NCI-H526 (cell line): ENCODE measurements around the gene CRYBG1.
"Not testable (repeated sequence)": the region's sequence is repeated elsewhere in the genome, so short reads cannot be mapped to it uniquely, and the experiment has no call there.

Experiments used
- DNase-seq, 2 experiments: peaks; one replicate each; lab custom pipeline; 2025; lab: John Stamatoyannopoulos, UW

CRYBG1 gene

DNA sequence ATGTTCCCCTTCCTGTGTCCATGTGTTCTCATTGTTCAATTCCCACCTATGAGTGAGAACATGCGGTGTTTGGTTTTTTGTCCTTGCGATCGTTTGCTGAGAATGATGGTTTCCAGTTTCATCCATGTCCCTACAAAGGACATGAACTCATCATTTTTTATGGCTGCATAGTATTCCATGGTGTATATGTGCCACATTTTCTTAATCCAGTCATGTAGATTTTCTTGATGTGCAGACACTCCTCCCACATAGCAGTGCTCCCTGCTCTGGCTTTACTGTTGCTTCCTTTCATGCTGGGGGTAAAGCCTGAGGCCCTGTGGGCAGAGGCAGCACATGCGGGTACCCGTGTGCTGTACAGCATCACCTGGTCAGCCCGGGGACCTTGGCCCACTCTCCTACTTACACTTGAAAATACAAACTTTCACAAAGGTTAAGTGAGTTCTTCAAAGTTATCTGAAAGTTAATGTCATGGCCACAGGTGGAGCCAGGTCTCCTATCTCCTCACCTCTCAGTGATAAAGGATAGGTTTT, 188.5 kb downstream of the CRYBG1 start:
- not testable (repeated sequence) for DNase-seq

DNA sequence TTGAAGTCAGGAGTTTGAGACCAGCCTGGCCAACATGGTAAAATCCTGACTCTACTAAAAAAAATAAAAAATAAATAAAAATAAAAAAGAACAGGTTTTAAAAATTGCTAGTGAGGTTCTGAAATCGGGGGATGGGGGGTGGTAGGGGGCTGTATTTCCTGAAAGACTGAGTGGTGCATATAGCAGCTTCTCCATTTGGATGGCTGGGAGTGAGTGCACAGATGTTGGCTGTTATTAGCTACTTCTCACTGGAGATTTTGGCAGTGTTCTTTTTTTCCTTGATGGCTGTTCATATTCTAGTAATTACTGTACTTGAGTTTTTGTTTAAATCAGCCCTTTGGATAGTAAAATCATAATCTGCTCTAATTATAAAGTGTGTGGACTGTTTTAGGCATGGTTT, 189.0 kb downstream of the CRYBG1 start:
- DNase-seq: no peak

DNA sequence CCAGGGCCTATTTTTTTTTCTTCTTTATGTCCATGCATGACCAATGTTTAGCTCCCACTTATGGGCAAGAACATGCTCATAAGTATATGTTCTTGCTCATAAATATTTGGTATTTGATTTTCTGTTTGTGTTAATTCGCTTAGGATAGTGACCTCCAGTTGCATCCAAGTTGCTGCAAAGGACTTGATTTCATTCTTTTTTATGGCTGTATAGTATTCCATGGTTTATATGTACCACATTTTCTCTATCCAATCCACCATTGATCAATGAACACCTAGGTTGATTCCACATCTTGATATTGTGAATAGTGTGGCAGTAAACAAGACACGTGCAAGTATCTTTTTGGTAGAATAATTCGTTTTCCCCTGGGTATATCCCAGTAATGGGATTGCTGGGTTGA, 190.6 kb downstream of the CRYBG1 start:
- DNase-seq: no peak

DNA sequence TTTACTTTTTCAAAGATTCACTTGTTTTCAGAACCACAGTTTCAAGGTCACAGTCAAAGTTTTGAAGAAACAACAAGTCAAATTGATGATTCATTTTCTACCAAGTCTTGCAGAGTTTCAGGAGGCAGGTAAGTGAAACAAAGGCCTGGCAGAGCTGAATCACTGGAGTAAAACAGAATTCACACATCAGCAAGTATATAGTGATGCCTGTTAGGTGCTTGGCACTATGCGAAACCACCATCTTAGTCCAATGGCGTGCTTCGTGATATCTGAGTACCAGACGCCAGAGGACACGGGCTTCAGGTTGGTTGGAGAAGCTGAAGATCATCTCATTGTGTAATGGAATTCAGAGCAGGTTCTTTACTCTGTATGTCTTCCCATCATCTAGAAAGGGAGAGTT, 192.9 kb downstream of the CRYBG1 start:
- no peak for DNase-seq

DNA sequence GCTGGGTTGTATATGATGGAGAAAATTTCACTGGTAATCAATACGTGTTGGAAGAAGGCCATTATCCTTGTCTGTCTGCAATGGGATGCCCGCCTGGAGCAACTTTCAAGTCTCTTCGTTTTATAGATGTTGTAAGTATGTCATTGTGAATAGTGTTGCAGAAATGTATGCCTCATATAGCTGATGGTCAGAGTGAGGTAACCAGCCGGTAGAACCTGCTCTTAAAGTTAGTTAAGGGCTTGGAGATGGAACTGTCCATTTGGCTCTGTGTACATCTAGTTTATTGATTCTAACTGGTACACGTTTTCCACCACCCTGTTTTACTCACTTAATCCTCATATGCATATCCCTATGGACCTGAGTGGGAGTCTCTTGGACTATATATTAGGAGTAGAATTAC, 195.2 kb downstream of the CRYBG1 start:
- no peak for DNase-seq

DNA sequence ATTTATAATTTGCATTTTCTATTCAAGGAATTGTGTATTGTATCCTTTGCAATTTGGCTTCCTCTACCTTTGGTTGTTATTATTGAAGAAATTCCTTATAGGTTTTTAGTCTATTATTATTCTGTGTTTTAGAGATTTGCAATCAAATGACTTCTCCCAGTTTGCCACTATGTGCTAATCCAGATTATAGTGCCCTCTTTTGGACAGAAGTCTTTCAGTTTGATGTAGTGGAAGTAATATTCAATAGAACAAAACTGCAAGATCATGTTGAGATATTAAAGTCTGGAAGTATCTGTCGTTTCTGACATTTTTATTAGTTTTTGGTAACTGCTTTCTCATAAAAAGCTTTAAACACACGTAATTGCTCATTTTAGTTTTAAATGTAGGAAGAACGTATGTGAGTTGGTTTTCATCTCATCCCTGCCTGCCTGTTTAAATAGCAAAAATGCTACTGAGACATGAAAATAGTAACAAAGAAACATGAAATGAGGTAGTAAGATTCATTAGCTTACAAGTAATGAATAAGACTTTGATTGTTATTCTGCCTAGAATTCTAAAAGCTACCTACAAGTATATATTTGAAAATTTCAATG, 195.9 kb downstream of the CRYBG1 start:
- DNase-seq: peak in 1 of 2 experiments; percentile 39

DNA sequence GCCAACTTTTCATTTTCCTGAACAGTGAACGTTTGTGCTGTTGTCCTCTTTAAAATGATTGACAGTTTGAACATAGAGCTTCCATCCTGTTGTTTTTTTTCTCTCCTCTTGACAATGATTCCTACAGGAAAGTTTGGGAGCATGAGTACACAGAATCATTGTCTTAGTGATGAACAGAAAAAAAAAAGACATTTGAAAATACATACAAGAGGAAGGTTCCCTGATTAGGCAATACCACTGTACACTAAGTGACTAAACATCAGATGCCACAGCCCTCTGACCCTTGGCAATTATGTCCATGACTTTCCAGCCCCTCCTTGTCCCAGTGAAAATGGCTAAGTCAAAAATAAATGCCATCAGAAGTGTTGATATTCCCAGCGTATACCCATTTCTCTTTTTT, 197.3 kb downstream of the CRYBG1 start:
- no peak for DNase-seq

DNA sequence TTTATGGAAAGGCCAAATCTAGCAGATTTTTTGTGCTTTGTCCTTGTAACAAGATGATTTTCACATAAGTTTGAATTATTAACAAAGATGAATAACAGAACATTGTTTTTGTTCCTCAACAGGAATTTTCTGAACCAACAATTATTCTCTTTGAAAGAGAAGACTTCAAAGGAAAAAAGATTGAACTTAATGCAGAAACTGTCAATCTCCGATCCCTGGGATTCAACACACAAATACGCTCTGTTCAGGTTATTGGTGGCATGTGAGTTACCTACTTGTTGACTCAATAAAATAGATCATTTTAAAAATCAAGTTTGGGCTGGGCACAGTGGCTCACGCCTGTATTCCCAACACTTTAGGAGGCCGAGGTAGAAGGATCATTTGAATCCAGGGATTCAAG, 197.8 kb downstream of the CRYBG1 start:
- no peak for DNase-seq

DNA sequence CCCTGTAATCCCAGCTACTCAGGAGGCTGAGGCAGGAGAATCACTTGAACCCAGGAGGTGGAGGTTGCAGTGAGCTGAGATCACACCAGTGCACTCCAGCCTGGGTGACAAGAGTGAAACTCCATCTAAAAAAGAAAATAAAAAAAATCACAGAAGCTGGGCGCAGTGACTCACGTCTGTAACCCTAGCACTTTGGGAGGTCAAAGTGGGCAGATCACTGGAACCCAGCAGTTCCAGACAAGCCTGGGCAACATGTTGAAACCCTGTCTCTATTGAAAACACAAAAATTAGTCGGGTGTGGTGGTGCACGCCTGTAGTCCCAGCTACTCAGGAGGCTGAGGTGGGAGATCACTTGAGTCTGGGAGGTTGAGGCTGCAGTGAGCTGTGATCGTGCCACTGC, 199.1 kb downstream of the CRYBG1 start:
- not testable (repeated sequence) for DNase-seq

DNA sequence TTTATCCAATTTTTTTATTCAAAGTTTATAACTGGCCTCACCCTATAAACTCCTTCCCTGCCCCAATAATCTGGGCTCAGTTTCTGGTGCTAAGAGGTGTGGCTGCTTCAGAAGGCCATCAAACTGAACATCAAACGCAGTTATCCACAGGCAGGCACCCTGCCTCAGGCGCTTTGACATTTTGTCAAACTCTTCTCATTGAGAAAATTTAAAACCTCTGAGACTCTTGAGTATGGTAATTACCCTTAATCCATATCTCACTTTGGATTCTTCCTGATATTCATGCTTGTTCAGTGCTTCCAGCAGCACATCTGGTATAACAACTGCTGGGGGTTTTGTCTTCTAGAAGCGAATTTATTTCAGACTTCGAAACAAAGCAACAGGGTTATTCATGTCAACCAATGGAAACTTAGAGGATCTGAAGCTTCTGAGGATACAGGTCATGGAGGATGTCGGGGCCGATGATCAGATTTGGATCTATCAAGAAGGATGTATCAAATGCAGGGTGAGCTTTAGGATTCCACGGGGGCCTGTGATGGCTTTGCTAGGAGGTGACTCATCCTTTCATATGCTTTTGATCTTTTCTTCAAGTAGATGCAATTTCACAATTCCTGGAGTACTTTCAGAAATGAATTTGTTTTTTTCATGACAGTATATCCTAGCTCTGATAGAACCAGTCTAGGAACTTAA, 200.6 kb downstream of the CRYBG1 start:
- DNase-seq: no peak

DNA sequence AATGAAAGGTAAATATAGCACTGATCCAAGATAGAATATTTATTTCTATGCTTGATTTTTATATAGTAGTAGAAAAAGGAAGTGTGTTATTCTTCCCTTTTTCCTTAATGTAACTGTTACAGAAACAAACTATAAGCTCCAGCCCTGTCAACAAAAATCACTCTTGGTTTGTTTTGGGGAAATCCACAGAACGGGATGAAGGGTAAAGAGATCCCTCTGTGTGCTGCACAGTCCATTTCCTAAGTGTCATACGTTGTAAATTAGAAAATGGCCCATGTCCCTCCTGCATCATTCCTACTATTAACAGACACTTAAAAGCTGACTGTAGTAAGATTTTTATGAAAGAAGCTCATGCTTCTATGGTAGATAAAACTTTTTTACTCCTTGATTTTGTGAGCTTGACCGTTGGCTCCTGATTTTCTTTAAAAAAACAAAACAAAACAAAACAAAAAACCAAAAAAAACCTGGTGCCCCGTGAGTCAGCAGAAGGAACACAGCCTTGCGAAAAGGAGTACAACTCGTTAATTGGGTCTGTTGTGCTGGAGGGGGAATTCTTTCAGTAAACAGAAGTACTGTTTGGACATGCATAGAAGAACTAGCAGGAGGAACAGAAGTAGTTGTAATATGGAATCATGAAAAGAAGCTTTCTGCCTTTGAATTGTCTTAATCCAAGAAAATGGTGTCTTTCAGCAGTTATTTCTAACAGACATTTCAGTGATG, 201.3 kb downstream of the CRYBG1 start:
- no peak for DNase-seq

DNA sequence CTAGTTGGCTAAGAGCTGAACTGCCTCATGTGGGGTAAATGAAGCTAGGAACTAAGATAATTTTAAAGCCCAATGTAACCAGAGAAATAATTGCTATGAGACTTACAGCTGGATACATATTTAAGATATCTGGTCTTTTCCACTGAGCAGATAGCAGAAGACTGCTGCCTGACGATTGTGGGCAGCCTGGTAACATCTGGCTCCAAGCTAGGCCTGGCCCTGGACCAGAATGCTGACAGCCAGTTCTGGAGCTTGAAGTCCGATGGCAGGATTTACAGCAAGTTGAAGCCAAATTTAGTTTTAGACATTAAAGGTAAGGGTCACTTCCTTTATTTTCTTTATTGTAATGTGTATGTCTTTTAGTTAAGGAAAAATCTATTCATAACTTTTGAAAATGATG, 203.1 kb downstream of the CRYBG1 start:
- DNase-seq: no peak

DNA sequence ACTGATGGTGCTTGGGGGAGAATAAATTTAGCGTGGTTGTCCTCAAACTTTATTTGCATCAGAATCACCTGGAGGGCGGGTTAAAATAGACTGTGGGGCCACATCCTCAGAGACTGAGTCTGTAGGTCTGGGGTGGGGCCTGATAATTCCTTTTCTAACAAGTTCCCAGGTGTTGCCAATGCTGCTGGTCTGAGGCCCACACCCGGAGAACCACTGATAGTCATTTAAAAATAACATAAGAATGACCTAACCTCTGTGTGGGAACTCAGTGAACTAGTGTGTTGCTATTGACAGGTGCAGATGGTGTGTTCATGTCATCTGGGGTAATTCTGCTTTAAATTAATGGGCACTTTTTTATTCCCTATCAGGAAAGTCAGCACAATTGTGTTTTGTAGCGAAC, 204.0 kb downstream of the CRYBG1 start:
- no peak for DNase-seq

DNA sequence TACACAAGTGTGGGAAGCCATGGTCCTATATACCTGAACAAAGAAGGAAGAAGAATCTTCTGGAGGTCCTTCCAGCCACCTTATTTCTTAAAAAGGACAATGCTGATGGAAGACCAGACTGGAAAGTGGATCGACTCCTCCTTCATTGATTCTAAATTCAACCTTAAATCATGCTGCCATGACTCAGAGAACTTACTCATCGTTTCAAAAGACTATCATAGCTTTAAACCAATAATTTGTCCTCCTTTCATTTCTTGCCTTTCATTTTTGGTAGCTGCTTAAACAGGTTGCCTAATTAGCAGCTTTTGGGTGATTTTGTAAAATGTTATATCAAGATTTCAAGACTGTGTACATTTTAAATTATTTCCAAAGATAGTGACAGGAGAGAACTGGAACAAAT, 208.0 kb downstream of the CRYBG1 start:
- no peak for DNase-seq

DNA sequence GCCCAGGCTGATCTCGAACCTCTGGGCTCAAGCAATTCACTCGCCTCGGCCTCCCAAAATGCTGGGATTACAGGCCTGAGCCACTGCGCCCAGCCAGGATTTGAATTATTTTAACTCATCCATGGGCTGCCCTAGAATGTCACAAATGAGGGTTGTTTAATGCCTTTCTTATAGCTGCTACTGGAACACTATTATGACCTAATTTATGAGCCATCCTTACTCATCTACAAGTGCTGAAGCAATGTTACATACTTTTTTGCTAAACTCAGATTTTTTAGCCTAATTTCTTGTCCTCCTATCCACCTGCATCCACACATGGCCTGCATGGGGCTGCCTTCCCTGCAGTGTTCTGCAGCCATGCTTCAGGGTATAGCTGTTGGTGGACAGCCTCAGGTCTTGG, 208.9 kb downstream of the CRYBG1 start:
- no peak for DNase-seq

DNA sequence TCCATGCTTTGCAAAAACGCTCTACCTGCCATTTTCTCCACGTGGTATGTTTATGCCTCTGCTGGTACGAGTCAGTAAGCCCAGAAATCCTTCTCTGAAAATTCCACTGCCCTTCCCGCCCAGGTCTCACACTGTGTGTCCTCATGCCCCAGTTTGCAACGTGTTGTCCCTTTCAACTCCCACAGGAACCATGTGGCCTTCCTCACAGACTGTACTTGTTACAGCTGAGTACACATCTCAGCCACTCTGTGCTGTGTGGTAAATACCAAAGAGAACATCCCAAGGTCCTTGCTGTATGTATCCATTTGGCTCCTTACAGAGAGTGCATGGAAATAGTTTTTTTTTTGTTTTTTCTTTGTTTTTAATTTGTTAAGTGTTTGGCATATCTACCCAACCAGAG, 211.9 kb downstream of the CRYBG1 start:
- no peak for DNase-seq

DNA sequence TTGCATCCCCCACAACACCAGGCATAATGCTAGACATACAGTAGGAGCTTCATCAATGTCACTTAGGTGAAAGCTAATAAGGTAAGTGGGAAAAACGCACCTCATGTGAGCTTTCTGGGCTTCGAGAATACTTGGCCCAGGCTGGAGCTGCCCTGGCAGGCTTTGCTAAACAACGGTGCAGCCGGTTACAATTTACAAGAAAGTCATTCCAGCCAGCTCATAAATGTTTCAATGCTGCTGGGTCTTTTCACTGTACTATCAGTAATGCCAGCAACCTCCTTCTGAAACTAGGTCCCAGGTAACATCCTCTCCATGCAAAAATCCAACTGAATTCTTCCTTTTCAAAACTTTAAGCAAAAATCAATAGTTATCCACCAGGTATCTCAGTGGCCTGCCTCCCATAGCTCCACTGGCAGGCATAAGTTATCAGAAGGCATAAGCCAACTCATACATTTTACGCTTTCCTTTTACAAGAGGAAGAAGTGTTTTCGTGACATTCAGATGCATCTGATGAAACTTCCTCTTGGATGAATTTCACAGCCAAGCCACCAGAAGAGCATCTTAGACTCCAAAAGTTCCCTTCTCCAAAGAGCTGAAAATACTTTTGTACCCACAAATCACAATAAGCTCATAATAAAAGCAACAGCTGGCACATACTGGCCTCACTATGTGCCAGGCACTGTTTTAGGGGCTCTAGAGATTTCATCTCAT, 212.5 kb downstream of the CRYBG1 start:
- DNase-seq: no peak

DNA sequence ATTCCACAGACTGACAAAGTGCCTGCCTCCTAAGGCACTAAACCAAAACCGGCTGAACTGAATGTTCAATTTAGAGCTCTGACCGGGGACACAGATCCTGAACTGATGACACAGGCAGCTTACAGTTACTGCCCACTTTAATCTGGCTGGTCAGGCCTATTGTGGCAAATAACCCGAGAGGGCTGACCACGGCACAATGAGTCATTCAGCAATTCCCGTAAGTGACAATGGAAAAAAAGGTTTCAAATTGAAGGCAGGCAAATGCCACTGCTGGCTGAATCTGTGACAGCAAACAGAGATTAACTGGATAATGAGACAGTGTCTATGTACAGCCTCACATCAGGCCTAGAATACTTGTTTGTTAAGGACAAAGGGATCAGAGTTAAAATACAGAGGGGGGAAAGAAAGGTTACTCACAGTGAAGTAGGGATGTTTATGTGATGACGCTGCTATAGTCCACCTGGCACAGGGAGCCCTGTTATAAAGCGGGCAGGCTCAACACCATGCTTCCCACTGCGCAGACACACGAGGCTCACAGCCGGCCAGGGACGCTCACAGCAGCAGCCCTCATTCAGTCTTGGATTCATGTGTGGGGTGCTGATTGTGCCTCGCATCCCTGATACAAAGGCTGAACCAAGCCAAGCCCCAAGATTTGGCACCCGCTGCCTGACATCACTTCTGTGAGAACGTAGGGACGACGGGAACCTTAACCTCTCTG, 214.4 kb downstream of the CRYBG1 start:
- DNase-seq: no peak

DNA sequence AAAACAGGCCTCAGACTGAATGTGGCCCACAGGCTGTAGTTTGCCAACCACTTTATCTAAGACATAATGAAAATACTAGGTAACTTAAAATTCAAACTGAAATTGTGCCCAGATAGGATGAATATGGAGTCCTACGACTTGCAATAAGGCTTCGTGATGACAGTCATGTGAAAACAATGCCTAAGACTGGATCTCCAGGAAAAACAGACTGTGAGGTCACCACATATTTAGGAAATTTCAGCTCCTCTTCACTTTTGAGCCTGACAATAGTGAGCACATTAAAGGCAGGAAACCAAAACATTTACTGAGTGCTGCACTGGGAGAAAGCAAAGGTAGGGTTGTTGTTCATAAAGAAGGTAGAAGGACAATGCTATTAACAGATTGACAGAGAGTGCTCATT, 218.8 kb downstream of the CRYBG1 start:
- no peak for DNase-seq

DNA sequence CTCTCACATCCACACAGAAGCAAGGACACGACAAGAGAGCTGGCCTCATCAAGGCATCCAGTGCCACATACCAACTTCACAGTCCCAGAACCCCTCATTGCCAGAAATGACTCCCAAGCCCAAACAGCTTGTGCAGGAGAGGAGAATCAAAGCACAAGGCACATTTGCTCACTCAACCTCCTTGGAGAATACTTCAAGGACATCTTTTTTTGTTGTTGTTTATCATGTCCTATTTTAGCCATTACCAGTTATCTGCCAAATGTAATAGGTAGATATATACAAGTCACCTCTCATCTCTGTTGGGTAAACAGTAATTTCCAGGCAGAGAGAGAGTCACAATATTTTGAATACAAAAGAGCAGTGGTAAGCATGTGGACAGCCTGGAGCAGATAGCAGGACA, 221.0 kb downstream of the CRYBG1 start:
- DNase-seq: no peak

DNA sequence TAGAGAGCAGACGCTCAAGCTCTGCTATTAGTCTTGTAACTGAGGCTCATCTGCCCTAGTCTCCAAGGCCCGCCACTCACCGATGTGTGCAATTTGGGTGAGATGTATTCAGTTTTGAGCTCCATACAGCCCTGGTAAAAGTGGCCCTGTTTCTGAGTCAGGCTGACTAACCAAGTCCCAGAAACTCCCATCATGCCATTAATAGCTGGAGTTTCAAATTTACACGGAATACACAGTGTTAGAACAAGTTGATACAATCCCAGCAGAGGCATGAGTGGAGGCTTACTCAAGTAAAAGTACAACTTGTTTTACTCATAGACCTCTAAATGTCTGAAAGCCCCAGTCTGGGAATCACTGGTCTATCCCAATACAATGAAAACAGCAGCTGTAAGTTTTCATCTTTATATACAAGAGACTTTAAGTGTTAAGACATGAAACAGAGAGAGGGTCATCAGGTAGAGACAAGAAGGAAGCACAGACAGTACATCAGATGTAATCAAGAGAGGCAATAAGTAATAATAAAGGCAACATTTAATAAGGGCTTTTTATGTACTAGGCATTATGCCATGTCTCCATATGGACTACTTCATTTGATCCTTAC, 226.4 kb downstream of the CRYBG1 start:
- no peak for DNase-seq

DNA sequence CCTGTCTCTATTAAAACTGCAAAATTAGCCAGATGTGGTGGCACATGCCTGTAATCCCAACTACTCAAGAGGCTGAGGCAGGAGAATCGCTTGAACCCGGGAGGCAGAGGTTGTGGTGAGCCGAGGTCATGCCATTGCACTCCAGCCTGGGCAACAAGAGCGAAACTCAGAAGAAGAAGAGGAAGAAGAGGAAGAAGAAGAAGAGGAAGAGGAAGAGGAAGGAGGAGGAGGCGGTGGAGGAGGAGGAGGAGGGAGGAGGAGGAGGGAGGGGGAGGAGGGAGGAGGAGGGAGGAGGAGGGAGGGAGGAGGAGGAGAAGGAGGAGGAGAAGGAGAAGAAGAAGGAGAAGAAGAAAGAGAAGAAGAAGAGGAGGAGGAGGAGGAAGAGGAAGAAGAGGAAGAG, 228.4 kb downstream of the CRYBG1 start:
- not testable (repeated sequence) for DNase-seq
